ENCODE results near the gene ZNRF1. TPM values are rescaled to one million over a fixed set of nuclear protein-coding genes. Genes with fewer than 3 reads are reported as not detected.

ZNRF1 gene
- total RNA-seq, 1 donor from 2014 or later = 2.8 TPM

- no peak overlapping the region for H3K4me3 Mint-ChIP-seq
- DNase-seq = no peak
- H3K4me1 Mint-ChIP-seq = peaks cover 33% of the 10 kb centered on the region
- TF ChIP-seq, protein P1, sequence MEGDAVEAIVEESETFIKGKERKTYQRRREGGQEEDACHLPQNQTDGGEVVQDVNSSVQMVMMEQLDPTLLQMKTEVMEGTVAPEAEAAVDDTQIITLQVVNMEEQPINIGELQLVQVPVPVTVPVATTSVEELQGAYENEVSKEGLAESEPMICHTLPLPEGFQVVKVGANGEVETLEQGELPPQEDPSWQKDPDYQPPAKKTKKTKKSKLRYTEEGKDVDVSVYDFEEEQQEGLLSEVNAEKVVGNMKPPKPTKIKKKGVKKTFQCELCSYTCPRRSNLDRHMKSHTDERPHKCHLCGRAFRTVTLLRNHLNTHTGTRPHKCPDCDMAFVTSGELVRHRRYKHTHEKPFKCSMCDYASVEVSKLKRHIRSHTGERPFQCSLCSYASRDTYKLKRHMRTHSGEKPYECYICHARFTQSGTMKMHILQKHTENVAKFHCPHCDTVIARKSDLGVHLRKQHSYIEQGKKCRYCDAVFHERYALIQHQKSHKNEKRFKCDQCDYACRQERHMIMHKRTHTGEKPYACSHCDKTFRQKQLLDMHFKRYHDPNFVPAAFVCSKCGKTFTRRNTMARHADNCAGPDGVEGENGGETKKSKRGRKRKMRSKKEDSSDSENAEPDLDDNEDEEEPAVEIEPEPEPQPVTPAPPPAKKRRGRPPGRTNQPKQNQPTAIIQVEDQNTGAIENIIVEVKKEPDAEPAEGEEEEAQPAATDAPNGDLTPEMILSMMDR (IDR thresholded peaks at IDR 0.05) = no peak
- peaks cover 42% of the 10 kb centered on the region for H3K27me3 Mint-ChIP-seq
- no peak overlapping the region for H3K27ac Mint-ChIP-seq
- CTCF ChIA-PET = no interaction called here
- H3K36me3 Mint-ChIP-seq (ENCODE audit: low read depth) = no peaks in the 10 kb centered on the region
- intact Hi-C loops (cut with micrococcal nuclease) = no loop called here
- POLR2A ChIA-PET = interaction anchor here (0.5 kb wide), 1 partner anchor 75 kb away, joined by 5 read pairs; no protein-coding TSS in a partner anchor
- peaks cover 2% of the 10 kb centered on the region for H3K9me3 Mint-ChIP-seq
- no peak for ATAC-seq (ENCODE audit: low read depth)
These were observed 105.2 kb downstream of the ZNRF1 start for GRCh38 chr16:75103994-75104393.

- TF ChIP-seq, protein P1 (IDR thresholded peaks at IDR 0.05) = no peak
- Mint-ChIP-seq H3K4me1 (peaks cover 36% of the 10 kb centered on the region), H3K9me3 (peaks cover 2% of the 10 kb centered on the region), H3K27ac (no peak overlapping the region), H3K36me3 (ENCODE audit: low read depth) (no peaks in the 10 kb centered on the region), H3K27me3 (peaks cover 47% of the 10 kb centered on the region), H3K4me3 (no peak overlapping the region)
- ATAC-seq (ENCODE audit: low read depth) (no peak), DNase-seq (no peak)
- ChIA-PET CTCF (interaction anchor here (1.0 kb wide), 1 partner anchor 106 kb away, joined by 3 read pairs; the partner anchor contains the start of gene ZNRF1), POLR2A (no interaction called here)
- intact Hi-C loops (cut with micrococcal nuclease) = no loop called here
These were observed 106.0 kb downstream of the ZNRF1 start for GRCh38 chr16:75104836-75105235.

- peaks cover 2% of the 10 kb centered on the region for H3K9me3 Mint-ChIP-seq
- TF ChIP-seq, protein P1 (IDR thresholded peaks at IDR 0.05) = no peak
- H3K4me1 Mint-ChIP-seq = peaks cover 36% of the 10 kb centered on the region
- DNase-seq (no peak), ATAC-seq (ENCODE audit: low read depth) (no peak)
- peaks cover 52% of the 10 kb centered on the region for H3K27me3 Mint-ChIP-seq
- ChIA-PET POLR2A (interaction anchor here (0.6 kb wide), 2 partner anchors 41 to 54 kb away, joined by 3 to 6 read pairs; no protein-coding TSS in a partner anchor), CTCF (interaction anchor here (1.0 kb wide), 1 partner anchor 107 kb away, joined by 3 read pairs; the partner anchor contains the start of gene ZNRF1)
- no peaks in the 10 kb centered on the region for H3K36me3 Mint-ChIP-seq (ENCODE audit: low read depth)
- no peak overlapping the region for H3K4me3 Mint-ChIP-seq
- H3K27ac Mint-ChIP-seq = no peak overlapping the region
- intact Hi-C loops (cut with micrococcal nuclease) = no loop called here
These were observed 106.7 kb downstream of the ZNRF1 start for GRCh38 chr16:75105306-75106061.

GRCh38 chr16:75106351-75107274 is 107.8 kb downstream of the ZNRF1 start:
- no peak for DNase-seq
- ATAC-seq (ENCODE audit: low read depth) = no peak
- intact Hi-C loops (cut with micrococcal nuclease) = no loop called here
- H3K9me3 Mint-ChIP-seq = peaks cover 2% of the 10 kb centered on the region
- peaks cover 45% of the 10 kb centered on the region for H3K4me1 Mint-ChIP-seq
- ChIA-PET CTCF (no interaction called here), POLR2A (interaction anchor here (0.6 kb wide), 1 partner anchor 53 kb away, joined by 6 read pairs; no protein-coding TSS in a partner anchor)
- no peaks in the 10 kb centered on the region for H3K36me3 Mint-ChIP-seq (ENCODE audit: low read depth)
- H3K27me3 Mint-ChIP-seq = peaks cover 61% of the 10 kb centered on the region
- no peak overlapping the region for H3K4me3 Mint-ChIP-seq
- H3K27ac Mint-ChIP-seq = no peak overlapping the region
- TF ChIP-seq, protein P1 (IDR thresholded peaks at IDR 0.05) = no peak

All from activated B cell treated with CpG ODN at 0.5 μM for 24 hours (primary cell).